ENCODE measurements around the gene RPH3AL.

RPH3AL gene, protein sequence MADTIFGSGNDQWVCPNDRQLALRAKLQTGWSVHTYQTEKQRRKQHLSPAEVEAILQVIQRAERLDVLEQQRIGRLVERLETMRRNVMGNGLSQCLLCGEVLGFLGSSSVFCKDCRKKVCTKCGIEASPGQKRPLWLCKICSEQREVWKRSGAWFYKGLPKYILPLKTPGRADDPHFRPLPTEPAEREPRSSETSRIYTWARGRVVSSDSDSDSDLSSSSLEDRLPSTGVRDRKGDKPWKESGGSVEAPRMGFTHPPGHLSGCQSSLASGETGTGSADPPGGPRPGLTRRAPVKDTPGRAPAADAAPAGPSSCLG

DNA sequence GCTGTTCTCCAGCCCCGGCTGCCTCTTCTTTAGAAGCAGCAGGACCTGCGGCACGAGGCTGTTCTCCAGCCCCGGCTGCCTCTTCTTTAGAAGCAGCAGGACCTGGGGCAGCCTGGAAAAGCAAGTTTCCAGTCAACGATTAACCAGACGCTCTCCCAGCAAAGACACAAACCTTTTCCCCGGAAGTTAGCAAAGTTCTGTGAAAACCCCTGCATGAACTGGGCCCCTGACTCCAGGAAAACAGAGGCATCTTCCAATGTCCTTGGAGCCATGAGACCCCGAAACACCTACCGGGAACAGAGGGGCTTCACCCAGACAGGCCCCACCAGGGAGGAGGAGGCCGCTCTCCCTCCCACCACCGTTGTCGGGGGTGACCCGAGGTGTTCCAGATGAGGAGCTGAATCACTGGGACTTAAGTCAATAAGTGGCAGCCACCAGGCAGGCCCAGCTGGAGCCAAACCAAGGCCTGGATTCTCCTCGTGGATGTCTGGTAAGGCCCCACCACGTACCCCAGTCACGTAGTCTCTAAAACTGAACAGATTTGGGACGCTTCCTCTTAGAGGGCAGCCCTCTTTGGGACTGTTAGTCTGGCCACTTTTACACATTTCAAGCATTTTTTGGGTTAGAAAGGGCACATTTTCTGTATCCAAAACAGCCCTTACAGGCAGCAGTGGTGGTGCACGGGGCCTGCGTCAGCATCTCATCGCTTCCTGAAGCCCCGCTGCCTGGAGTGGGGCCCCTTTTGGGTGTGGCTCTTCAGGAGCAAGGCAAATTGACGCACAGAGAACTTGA is at the start of gene RPH3AL:
RPH3AL (minus strand) TSS at position 387 of the 792 bp plus-strand sequence. CDS start 25,264 bp downstream, outside the sequence.
- TF ChIP-seq, protein P1, sequence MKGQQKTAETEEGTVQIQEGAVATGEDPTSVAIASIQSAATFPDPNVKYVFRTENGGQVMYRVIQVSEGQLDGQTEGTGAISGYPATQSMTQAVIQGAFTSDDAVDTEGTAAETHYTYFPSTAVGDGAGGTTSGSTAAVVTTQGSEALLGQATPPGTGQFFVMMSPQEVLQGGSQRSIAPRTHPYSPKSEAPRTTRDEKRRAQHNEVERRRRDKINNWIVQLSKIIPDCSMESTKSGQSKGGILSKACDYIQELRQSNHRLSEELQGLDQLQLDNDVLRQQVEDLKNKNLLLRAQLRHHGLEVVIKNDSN (IDR thresholded peaks at IDR 0.05): no peak
- TF ChIP-seq CREB1 (IDR thresholded peaks at IDR 0.05; ENCODE audit: low read depth) (no peak), RAD21 (IDR thresholded peaks at IDR 0.05; ENCODE audit: low read depth) (no peak), EP300 (IDR thresholded peaks at IDR 0.05; ENCODE audit: borderline replicate concordance) (no peak), TCF12 (IDR thresholded peaks at IDR 0.05; ENCODE audit: low read depth) (no peak), TEAD4 (IDR thresholded peaks at IDR 0.05) (no peak)

DNA sequence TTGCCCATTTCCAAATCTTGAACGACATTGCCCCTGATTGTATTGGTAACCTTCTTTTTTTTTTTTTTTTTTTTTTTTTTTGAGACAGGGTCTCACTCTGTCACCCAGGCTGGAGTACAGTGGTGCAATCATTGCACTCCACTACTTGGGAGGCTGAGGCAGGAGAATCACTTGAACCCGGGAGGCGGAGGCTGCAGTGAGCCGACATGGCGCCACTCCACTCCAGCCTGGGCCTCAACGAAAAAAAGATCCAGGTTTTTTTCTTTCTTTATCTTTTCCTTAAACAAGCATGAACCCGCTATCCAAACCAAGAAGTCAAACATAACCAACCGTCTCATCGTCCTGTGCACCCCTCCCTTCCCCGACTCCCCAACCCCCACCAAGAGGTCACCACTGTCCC is 47.6 kb upstream of the RPH3AL start:
- no peak for TF ChIP-seq TEAD4 (IDR thresholded peaks at IDR 0.05)
- no peak for TF ChIP-seq EGR1 (IDR thresholded peaks at IDR 0.05)
- TF ChIP-seq YY1 (IDR thresholded peaks at IDR 0.05; ENCODE audit: low read depth): no peak
- no peak for TF ChIP-seq NFIC (IDR thresholded peaks at IDR 0.05)
- TF ChIP-seq CREB1 (IDR thresholded peaks at IDR 0.05; ENCODE audit: low read depth): no peak
- TF ChIP-seq FOXM1 (IDR thresholded peaks at IDR 0.05; ENCODE audit: borderline replicate concordance, low read depth): no peak
- no peak for TF ChIP-seq ZBTB7A (IDR thresholded peaks at IDR 0.05; ENCODE audit: low read depth)
- TF ChIP-seq TCF12 (IDR thresholded peaks at IDR 0.05; ENCODE audit: low read depth): no peak
- TF ChIP-seq, protein P2, sequence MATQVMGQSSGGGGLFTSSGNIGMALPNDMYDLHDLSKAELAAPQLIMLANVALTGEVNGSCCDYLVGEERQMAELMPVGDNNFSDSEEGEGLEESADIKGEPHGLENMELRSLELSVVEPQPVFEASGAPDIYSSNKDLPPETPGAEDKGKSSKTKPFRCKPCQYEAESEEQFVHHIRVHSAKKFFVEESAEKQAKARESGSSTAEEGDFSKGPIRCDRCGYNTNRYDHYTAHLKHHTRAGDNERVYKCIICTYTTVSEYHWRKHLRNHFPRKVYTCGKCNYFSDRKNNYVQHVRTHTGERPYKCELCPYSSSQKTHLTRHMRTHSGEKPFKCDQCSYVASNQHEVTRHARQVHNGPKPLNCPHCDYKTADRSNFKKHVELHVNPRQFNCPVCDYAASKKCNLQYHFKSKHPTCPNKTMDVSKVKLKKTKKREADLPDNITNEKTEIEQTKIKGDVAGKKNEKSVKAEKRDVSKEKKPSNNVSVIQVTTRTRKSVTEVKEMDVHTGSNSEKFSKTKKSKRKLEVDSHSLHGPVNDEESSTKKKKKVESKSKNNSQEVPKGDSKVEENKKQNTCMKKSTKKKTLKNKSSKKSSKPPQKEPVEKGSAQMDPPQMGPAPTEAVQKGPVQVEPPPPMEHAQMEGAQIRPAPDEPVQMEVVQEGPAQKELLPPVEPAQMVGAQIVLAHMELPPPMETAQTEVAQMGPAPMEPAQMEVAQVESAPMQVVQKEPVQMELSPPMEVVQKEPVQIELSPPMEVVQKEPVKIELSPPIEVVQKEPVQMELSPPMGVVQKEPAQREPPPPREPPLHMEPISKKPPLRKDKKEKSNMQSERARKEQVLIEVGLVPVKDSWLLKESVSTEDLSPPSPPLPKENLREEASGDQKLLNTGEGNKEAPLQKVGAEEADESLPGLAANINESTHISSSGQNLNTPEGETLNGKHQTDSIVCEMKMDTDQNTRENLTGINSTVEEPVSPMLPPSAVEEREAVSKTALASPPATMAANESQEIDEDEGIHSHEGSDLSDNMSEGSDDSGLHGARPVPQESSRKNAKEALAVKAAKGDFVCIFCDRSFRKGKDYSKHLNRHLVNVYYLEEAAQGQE (IDR thresholded peaks at IDR 0.05; ENCODE audit: low read depth): no peak
- TF ChIP-seq EP300 (IDR thresholded peaks at IDR 0.05; ENCODE audit: borderline replicate concordance): no peak
- no peak for TF ChIP-seq TAF1 (IDR thresholded peaks at IDR 0.05; ENCODE audit: low read depth)
- no peak for TF ChIP-seq RAD21 (IDR thresholded peaks at IDR 0.05; ENCODE audit: low read depth)
- TF ChIP-seq, protein P3, sequence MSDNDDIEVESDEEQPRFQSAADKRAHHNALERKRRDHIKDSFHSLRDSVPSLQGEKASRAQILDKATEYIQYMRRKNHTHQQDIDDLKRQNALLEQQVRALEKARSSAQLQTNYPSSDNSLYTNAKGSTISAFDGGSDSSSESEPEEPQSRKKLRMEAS (IDR thresholded peaks at IDR 0.05): no peak
- TF ChIP-seq CEBPB (IDR thresholded peaks at IDR 0.05): no peak
- TF ChIP-seq, protein P1 (IDR thresholded peaks at IDR 0.05): no peak

DNA sequence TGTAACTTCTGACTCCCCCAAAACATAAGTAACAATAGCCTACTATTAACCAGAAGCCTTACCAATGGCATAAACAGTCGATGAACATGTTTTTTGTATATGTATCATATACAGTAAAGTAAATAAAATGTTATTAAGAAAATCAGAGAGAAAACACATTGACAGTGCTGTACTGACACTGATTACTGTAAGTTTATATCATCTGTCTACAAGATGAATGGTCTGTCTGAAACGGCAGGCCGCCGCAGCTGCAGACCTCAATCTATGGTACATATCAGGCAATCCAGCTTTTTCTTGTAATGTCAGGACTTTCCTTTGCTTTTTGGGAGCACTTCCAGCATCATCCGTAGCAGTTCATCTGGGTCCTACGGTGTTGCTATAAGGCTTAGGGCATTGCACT is 44.2 kb upstream of the RPH3AL start:
- TF ChIP-seq EP300 (IDR thresholded peaks at IDR 0.05; ENCODE audit: borderline replicate concordance): no peak
- TF ChIP-seq ZBTB7A (IDR thresholded peaks at IDR 0.05; ENCODE audit: low read depth): no peak
- TF ChIP-seq YY1 (IDR thresholded peaks at IDR 0.05; ENCODE audit: low read depth): no peak
- TF ChIP-seq, protein P3 (IDR thresholded peaks at IDR 0.05): no peak
- TF ChIP-seq CEBPB (IDR thresholded peaks at IDR 0.05): no peak
- TF ChIP-seq TCF12 (IDR thresholded peaks at IDR 0.05; ENCODE audit: low read depth): no peak
- TF ChIP-seq EGR1 (IDR thresholded peaks at IDR 0.05): no peak
- TF ChIP-seq, protein P2 (IDR thresholded peaks at IDR 0.05; ENCODE audit: low read depth): no peak
- TF ChIP-seq, protein P1 (IDR thresholded peaks at IDR 0.05): no peak
- TF ChIP-seq RAD21 (IDR thresholded peaks at IDR 0.05; ENCODE audit: low read depth): no peak
- no peak for TF ChIP-seq FOXM1 (IDR thresholded peaks at IDR 0.05; ENCODE audit: borderline replicate concordance, low read depth)
- TF ChIP-seq TAF1 (IDR thresholded peaks at IDR 0.05; ENCODE audit: low read depth): no peak
- no peak for TF ChIP-seq CREB1 (IDR thresholded peaks at IDR 0.05; ENCODE audit: low read depth)
- TF ChIP-seq NFIC (IDR thresholded peaks at IDR 0.05): no peak

DNA sequence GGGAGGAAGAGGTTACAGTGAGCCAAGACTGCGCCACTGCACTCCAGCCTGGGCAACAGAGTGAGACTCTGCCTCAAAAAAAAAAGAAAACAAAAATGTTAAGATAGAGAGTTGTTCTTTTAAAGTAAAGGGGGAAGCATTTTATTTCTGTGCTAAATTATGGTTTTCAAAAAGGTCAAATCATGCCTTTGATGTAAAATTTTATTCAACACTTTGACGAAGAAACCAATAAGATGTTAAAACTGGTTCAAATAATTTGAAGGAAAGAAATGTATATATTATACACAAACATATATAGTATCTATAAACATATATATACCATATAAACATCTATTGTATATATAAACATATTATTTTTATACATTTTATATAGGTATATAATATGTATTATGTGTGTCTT is 43.4 kb upstream of the RPH3AL start:
- no peak for TF ChIP-seq YY1 (IDR thresholded peaks at IDR 0.05; ENCODE audit: low read depth)
- no peak for TF ChIP-seq EGR1 (IDR thresholded peaks at IDR 0.05)
- TF ChIP-seq TCF12 (IDR thresholded peaks at IDR 0.05; ENCODE audit: low read depth): no peak
- no peak for TF ChIP-seq ZBTB7A (IDR thresholded peaks at IDR 0.05; ENCODE audit: low read depth)
- no peak for TF ChIP-seq CREB1 (IDR thresholded peaks at IDR 0.05; ENCODE audit: low read depth)
- no peak for TF ChIP-seq TAF1 (IDR thresholded peaks at IDR 0.05; ENCODE audit: low read depth)
- TF ChIP-seq FOXM1 (IDR thresholded peaks at IDR 0.05; ENCODE audit: borderline replicate concordance, low read depth): no peak
- TF ChIP-seq, protein P2 (IDR thresholded peaks at IDR 0.05; ENCODE audit: low read depth): no peak
- TF ChIP-seq CEBPB (IDR thresholded peaks at IDR 0.05): no peak
- TF ChIP-seq, protein P1 (IDR thresholded peaks at IDR 0.05): no peak
- TF ChIP-seq, protein P3 (IDR thresholded peaks at IDR 0.05): no peak
- TF ChIP-seq NFIC (IDR thresholded peaks at IDR 0.05): no peak
- no peak for TF ChIP-seq EP300 (IDR thresholded peaks at IDR 0.05; ENCODE audit: borderline replicate concordance)
- no peak for TF ChIP-seq RAD21 (IDR thresholded peaks at IDR 0.05; ENCODE audit: low read depth)

Data from Ishikawa (cell line).